ENCODE data around the gene AFDN.

The AFDN gene

DNA sequence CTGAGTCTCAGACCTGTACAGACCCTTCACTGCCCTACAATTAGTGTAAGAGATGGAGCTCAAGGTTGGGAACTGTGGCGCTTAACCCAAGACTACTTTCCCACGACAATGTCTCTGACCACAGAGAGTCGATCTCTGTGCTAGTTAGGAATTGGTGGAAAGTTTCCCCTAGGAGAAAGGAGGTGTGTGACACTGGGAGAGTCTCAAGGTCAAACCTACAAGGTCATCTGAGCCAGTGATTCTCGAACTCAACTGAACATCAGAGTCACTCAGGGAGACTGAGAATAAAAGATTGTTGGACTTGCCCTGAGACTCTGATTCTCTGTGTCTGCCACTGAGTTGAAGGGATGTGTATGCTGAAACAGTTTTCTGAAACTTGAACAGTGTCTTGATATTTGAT lies 9.7 kb upstream of the AFDN start:
- no peak for DNase-seq (ENCODE audit: low spot score)

- no peak for DNase-seq (ENCODE audit: low spot score)
Observed at GRCh38 chr6:167817729-167818128, 9.0 kb upstream of the AFDN start.

- DNase-seq (ENCODE audit: low spot score): no peak
Observed at GRCh38 chr6:167819576-167819975, 7.1 kb upstream of the AFDN start.

DNA sequence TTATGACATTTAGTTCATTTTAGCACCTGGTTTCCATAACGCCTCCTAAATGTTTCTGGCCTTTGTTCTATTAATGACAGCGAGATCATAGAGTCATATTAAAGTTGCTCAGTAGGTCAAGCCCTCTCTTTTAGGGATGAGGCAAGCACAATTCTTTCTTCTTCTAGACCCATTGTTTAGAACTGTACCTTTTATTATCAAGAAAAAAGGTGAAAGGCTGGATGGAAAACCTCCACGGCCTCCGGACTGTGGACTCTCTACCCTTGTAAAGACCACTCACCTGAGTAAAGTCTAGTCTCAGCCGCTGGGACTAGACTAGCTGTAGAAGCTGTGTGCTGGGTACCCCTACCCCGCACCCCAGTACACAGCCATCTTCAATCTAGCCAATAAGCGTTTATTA lies 6.0 kb upstream of the AFDN start:
- no peak for DNase-seq (ENCODE audit: low spot score)

- no peak for DNase-seq (ENCODE audit: low spot score)
Observed at GRCh38 chr6:167824591-167825331, 1.9 kb upstream of the AFDN start.

- peak; percentile 40 for DNase-seq (ENCODE audit: low spot score)
Observed at GRCh38 chr6:167825332-167826229, 1.1 kb upstream of the AFDN start.

DNA sequence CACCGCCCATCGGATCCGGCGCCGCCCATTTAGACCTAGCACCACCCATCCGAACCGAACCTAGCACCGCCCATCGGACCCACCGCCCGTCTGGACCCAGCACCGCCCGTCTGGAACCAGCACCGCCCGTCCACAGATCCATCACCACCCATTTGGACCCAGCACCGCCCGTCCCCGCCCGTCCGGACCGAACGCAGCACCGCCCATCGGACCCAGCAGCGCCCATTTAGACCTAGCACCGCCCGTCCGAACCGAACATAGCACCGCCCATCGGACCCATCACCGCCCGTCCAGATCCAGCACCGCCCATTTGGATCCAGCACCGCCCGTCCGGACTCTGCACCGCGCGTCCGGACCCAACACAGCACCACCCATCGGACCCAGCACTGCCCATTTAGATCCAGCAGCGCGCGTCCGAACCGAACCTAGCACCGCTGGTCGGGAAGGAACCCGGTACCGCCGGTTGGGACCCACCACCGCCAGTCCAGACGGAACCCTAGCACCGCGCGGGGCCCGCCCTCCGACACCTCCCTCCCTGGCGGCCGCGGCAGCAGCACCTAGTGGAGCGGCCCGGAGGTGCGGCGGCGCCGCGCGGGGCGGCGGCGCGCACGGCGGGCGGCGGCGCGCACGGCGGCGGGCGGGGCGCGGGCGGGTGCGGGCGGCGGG lies 348 bp upstream of the AFDN start:
- peak; percentile 32 for DNase-seq (ENCODE audit: low spot score)

GRCh38 chr6:167827583-167828324 lies 1.0 kb downstream of the AFDN start:
- DNase-seq (ENCODE audit: low spot score): peak; percentile 50

GRCh38 chr6:167828325-167828956 lies 1.7 kb downstream of the AFDN start:
- peak; percentile 20 for DNase-seq (ENCODE audit: low spot score)

- no peak for DNase-seq (ENCODE audit: low spot score)
Observed at GRCh38 chr6:167829513-167829912, 2.8 kb downstream of the AFDN start.

DNA sequence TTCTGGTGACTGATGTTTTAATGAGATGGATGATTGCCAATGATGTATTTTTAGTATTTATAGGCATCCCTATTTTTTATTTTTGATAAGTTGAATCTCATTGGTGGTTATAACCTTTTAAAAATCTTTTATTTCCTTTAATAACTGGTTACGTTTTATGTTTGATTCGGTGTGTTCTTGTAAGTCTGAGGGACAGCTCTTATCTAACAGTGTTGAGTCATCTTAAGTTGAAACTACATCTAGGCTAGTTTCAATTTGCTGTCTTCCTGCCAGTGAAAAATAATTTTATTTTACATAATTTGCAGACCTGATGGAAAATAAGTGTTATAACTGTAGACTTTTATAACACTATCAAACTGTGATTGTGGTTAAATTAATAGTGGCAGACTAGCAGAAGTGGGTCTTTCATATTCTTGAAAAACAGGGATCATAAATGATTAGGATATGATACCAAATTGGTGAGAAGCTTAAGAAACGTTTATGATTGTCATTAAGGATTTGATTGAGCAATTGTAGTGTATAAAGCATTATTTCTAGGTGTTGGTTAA lies 4.6 kb downstream of the AFDN start:
- no peak for DNase-seq (ENCODE audit: low spot score)

DNA sequence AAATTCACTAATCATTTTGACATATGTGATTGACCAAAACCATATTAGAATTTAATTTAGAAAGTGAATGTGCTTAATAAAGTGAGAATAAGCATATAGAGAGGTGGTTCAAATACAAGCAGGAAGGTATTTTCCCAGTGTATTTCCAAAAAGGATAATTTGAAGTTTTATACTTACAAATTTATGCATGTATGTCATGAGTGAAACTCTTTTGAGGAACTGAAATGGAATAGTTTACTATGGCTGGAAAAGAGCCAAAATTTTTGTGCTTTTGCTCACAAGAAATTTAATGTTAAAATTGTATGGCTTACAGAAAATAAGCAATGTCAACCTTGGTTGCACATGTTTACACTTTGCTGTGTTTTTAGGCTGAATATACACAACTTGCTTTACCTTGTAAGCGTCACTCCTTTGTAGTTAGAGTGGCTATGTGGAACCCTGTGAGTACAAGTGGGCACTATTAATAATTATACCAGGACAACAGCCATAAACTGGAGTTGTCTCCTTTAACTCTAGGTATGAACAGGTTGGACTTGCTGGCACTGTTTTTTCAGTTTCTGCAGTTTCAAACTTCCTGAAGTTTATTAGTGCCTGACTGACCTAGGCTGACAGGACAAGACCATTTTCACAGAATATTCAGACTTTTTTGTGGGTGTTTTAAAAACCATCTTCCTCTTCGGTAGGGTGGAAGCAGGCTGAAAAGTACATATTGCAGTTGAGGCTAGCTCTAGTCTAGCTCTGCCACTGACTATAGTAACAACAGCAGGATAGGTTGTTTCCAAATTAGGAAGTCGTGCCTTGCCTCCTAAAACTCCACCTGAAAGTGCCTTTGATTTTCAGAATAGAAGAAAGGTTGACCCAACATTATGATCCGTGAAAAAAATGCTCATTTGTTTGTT lies 6.0 kb downstream of the AFDN start:
- no peak for DNase-seq (ENCODE audit: low spot score)

- DNase-seq (ENCODE audit: low spot score): no peak
Observed at GRCh38 chr6:167833396-167833763, 6.7 kb downstream of the AFDN start.

- DNase-seq (ENCODE audit: low spot score): no peak
Observed at GRCh38 chr6:167835260-167835659, 8.5 kb downstream of the AFDN start.

GRCh38 chr6:167836721-167837120 lies 10.0 kb downstream of the AFDN start:
- DNase-seq (ENCODE audit: low spot score): no peak

DNA sequence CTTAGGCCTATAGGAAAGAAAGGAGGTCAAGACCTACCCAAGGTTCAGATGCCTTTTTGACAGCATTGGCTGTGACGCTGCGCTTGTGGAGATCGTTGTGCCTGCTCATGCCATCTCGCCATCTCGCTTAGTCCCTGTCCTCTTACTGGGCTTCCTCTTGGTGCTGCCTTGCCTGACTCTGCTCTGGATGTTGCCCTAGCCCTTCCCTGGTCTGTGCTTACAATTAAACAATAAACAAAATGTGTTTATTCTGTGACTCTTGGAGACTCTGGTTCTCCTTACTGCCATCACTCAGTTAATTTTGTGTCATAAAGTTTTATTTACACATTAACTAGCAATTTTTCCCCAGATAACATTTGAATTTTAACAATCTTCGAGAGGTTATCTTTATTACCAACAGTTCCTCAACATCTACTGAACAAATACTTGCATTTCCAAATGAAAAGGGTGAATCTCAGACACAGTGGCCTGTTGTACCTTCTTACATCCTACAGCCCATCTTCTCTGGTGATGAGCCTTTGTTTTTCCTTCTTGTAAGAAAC lies 11.6 kb downstream of the AFDN start:
- DNase-seq (ENCODE audit: low spot score): no peak

- no peak for DNase-seq (ENCODE audit: low spot score)
Observed at GRCh38 chr6:167839343-167839742, 12.6 kb downstream of the AFDN start.

- no peak for DNase-seq (ENCODE audit: low spot score)
Observed at GRCh38 chr6:167839755-167840154, 13.0 kb downstream of the AFDN start.

- no peak for DNase-seq (ENCODE audit: low spot score)
Observed at GRCh38 chr6:167840160-167840525, 13.4 kb downstream of the AFDN start.
